Endothelial cell of umbilical vein (primary cell): ENCODE measurements around the gene CCDC7. TPM values are rescaled to one million over a fixed set of nuclear protein-coding genes. Genes with fewer than 3 reads are reported as not detected.

Source experiments
- BruUV-seq: library from RNA; stranded (reverse); fragments of 400-500 nt; replicated peaks from 2 replicates; lab custom pipeline; 2021; lab: Mats Ljungman, UMichigan
- CTCF ChIA-PET: fragments of 300-600, 350-600 bp; sonication (Branson Sonifier 250); formaldehyde crosslinking; loops from one replicate; lab custom pipeline; 2021; ENCODE audit warnings: antibody characterized with exemption, inconsistent platforms; lab: Charles Lee
- POLR2A ChIA-PET: fragments of 300-600, 350-600 bp; sonication (Branson Sonifier 250); formaldehyde crosslinking; loops from one replicate; lab custom pipeline; 2021; ENCODE audit warnings: antibody characterized with exemption, inconsistent platforms; lab: Charles Lee
- DNase-seq: peaks from one replicate; pipeline ENCODE4 v3.0.0-alpha.2; 2011; ENCODE audit warnings: low read depth, low spot score
- FAIRE-seq: peaks from 2 replicates; lab custom pipeline; 2011; peaks lifted over from hg19 to GRCh38; lab: Jason Lieb, UNC
- H2AFZ ChIP-seq: 2 replicates; pipeline ENCODE4 v1.6.0; 2012; ENCODE audit warnings: low read depth, low read length, control low read depth, inconsistent platforms
- H3K27ac ChIP-seq: 2 replicates; pipeline ENCODE4 v1.5.1; 2011; ENCODE audit warnings: low read depth, mild to moderate bottlenecking, control low read depth, low read length, moderate library complexity; ENCODE audit not compliant: insufficient read depth
- H3K27me3 ChIP-seq, 2 experiments: 2 replicates each; pipeline versions ENCODE4 v1.6.0 to v1.6.1; 2011; ENCODE audit warnings: low read length in 2 of 2, mixed read lengths in 1 of 2; ENCODE audit not compliant: control insufficient read depth in 2 of 2, insufficient read depth in 2 of 2
- H3K36me3 ChIP-seq, 2 experiments: 2 replicates in 1 of 2; 3 replicates in 1 of 2; pipeline ENCODE4 v1.5.1; 2011; ENCODE audit warnings: low read length in 2 of 2, mild to moderate bottlenecking in 1 of 2, moderate library complexity in 1 of 2; ENCODE audit not compliant: control insufficient read depth in 2 of 2, insufficient read depth in 2 of 2; ENCODE audit errors: extremely low read depth in 1 of 2
- H3K4me1 ChIP-seq: 3 replicates; pipeline ENCODE4 v1.5.1; 2011; ENCODE audit warnings: mild to moderate bottlenecking, low read length; ENCODE audit not compliant: control insufficient read depth, insufficient read depth; ENCODE audit errors: extremely low read depth
- H3K4me2 ChIP-seq: 2 replicates; pipeline ENCODE4 v1.6.1; 2011; ENCODE audit warnings: low read length, control low read depth, mixed read lengths; ENCODE audit not compliant: insufficient read depth
- H3K4me3 ChIP-seq, 3 experiments: fragments of 200-600 bp in 1 of 3; sonication (generic), shearing (Covaris generic) in 1 of 3; replicated peaks in 1 of 3; 2 replicates each; pipeline ENCODE4 v1.5.1; 2011 to 2016; ENCODE audit warnings: control low read depth in 3 of 3, low read length in 3 of 3, mild to moderate bottlenecking in 2 of 3, inconsistent platforms in 1 of 3, low read depth in 1 of 3, moderate library complexity in 1 of 3; ENCODE audit not compliant: insufficient read depth in 1 of 3
- H3K79me2 ChIP-seq: 2 replicates; pipeline ENCODE4 v1.6.0; 2012; ENCODE audit warnings: low read length, inconsistent platforms; ENCODE audit not compliant: control insufficient read depth, insufficient read depth
- H3K9ac ChIP-seq: replicated peaks from 2 replicates; pipeline ENCODE3; 2011; ENCODE audit warnings: low read length, control low read depth; ENCODE audit not compliant: insufficient read depth; ENCODE audit errors: extremely low read depth
- H3K9me1 ChIP-seq: replicated peaks from 3 replicates; pipeline ENCODE4 v1.6.0; 2011; ENCODE audit warnings: mild to moderate bottlenecking, low read length; ENCODE audit not compliant: control insufficient read depth, insufficient read depth; ENCODE audit errors: extremely low read depth
- H3K9me3 ChIP-seq: replicated peaks from 2 replicates; pipeline ENCODE4 v1.5.1; 2012; ENCODE audit warnings: low read length, inconsistent platforms; ENCODE audit not compliant: control insufficient read depth, insufficient read depth
- H4K20me1 ChIP-seq: replicated peaks from 2 replicates; pipeline ENCODE3; 2011; ENCODE audit warnings: mild to moderate bottlenecking, low read length; ENCODE audit not compliant: control insufficient read depth, insufficient read depth; ENCODE audit errors: extremely low read depth
- CTCF ChIP-seq, 2 donors: IDR thresholded peaks; 1 replicate in 1 of 2; 2 replicates in 1 of 2; pipeline ENCODE4 v1.5.1; 2011; ENCODE audit warnings: low read length in 2 of 2, mild to moderate bottlenecking in 2 of 2, moderate library complexity in 2 of 2, control low read depth in 1 of 2, inconsistent platforms in 1 of 2, low read depth in 1 of 2; ENCODE audit not compliant: insufficient read depth in 1 of 2; ENCODE audit errors: extremely low read depth in 1 of 2
- EZH2 ChIP-seq: IDR thresholded peaks from 2 replicates; pipeline ENCODE4 v1.6.1; 2012; ENCODE audit warnings: borderline replicate concordance, low read depth, mild to moderate bottlenecking, moderate library complexity, low read length, inconsistent platforms; ENCODE audit not compliant: severe bottlenecking
- FOS ChIP-seq: IDR thresholded peaks from 2 replicates; pipeline ENCODE4 v1.6.1; 2011; ENCODE audit warnings: mild to moderate bottlenecking, low read length, moderate library complexity, borderline replicate concordance; ENCODE audit not compliant: insufficient read depth
- GATA2 ChIP-seq: IDR thresholded peaks from 2 replicates; pipeline ENCODE4 v1.7.0; 2011; ENCODE audit warnings: low read depth, mild to moderate bottlenecking, moderate library complexity, mixed read lengths, low read length; ENCODE audit not compliant: insufficient read length, insufficient read depth
- JUN ChIP-seq: IDR thresholded peaks from 2 replicates; pipeline ENCODE4 v1.6.1; 2011; ENCODE audit warnings: borderline replicate concordance, low read depth; ENCODE audit not compliant: insufficient read length, insufficient read depth
- MAX ChIP-seq: IDR thresholded peaks from 2 replicates; pipeline ENCODE4 v1.6.1; 2011; ENCODE audit not compliant: insufficient read depth, insufficient read length
- MYC ChIP-seq: IDR thresholded peaks from one replicate; pipeline ENCODE4 v1.6.1; 2011; ENCODE audit warnings: mild to moderate bottlenecking, low read depth, low read length
- POLR2A ChIP-seq: IDR thresholded peaks from 2 replicates; pipeline ENCODE4 v1.6.1; 2012; ENCODE audit warnings: low read depth, mild to moderate bottlenecking, control low read depth, low read length
- POLR2AphosphoS5 ChIP-seq: IDR thresholded peaks from 2 replicates; pipeline ENCODE4 v1.6.1; 2012; ENCODE audit warnings: low read depth, mild to moderate bottlenecking, control low read depth, low read length, moderate library complexity; ENCODE audit not compliant: insufficient read depth
- dilution Hi-C: fragments of 300-500 bp; cut with MboI; formaldehyde crosslinking; loops from one replicate; pipeline ENCODE4 v1.15.0; 2019; ENCODE audit warnings: low sequenced_read_pairs; ENCODE audit not compliant: extremely low pct_ligation_motif_present
- intact Hi-C: fragments of 100-400 bp; cut with micrococcal nuclease; formaldehyde crosslinking; loops from one replicate; pipeline ENCODE4 v1.10.0; 2022
- polyA plus RNA-seq, 4 experiments: library from polyadenylated mRNA; depleted of rRNA in 3 of 4; stranded (reverse) in 3 of 4; unstranded in 1 of 4; fragments of >200 nt; gene quantifications; 2 replicates each; pipeline versions ENCODE4 v1.2.1 to v1.2.3, GENCODE V29; 2011 to 2012; ENCODE audit warnings: missing spikeins in 1 of 4
- total RNA-seq: library from RNA; stranded (reverse); gene quantifications from 2 replicates; pipeline ENCODE4 v1.2.3, GENCODE V29; 2021

CCDC7 gene
- total and polyA plus RNA-seq, 2 donors (not counting 3 experiments of a cell fraction or from before 2014, with no cell fraction given), result 0.35 to 8.2 TPM

GRCh38 chr10:32437334-32437733, 8.6 kb upstream of the CCDC7 start:
- Histone ChIP-seq H3K9me1 (no peaks in the 10 kb centered on the region), H4K20me1 (no peaks in the 10 kb centered on the region), H3K4me3 (no peak overlapping the region), H3K9ac (no peak overlapping the region), H3K27me3 (peaks cover 16 to 44% of the 10 kb centered on the region in 2 experiments), H3K4me2 (no peak overlapping the region), H2AFZ (no peak overlapping the region), H3K27ac (no peak overlapping the region), H3K9me3 (no peaks in the 10 kb centered on the region), H3K36me3 (no peaks in the 10 kb centered on the region), H3K4me1 (no peaks in the 10 kb centered on the region), H3K79me2 (no peaks in the 10 kb centered on the region)
- intact Hi-C loops (no loop called here), dilution Hi-C loops (no loop called here)
- BruUV-seq, result no TSS peak
- ChIA-PET CTCF (interaction anchor here (0.8 to 1.4 kb wide), 2 partner anchors 8 to 21 kb away, joined by 3 to 6 read pairs; partner anchors contain the start of gene CCDC7), POLR2A (no interaction called here)
- DNase-seq, result no peak
- TF ChIP-seq EZH2 (no peak), JUN (no peak), POLR2A (no peak), MAX (no peak), CTCF (IDR thresholded peaks at IDR 0.05; ENCODE audit: extremely low read depth in 1 of 2, insufficient read depth in 1 of 2, low read depth in 1 of 2, low read length in 2 of 2) (no peak), POLR2AphosphoS5 (no peak), MYC (no peak), GATA2 (no peak), FOS (no peak)
- FAIRE-seq, result no peak
